ENCODE measurements around the gene PANK4.
A peak's percentile ranks its signal among the peaks of the same experiment; 100 is the strongest.

The PANK4 gene

GRCh38 chr1:2528016-2528415 lies 1.6 kb upstream of the PANK4 start:
- DNase-seq: no peak

- DNase-seq: no peak
Measured at GRCh38 chr1:2527556-2527860, 1.1 kb upstream of the PANK4 start.

- DNase-seq: peak; percentile 40
Measured at GRCh38 chr1:2526824-2527555, 594 bp upstream of the PANK4 start.

- DNase-seq: no peak
Measured at GRCh38 chr1:2525572-2525919, 850 bp downstream of the PANK4 start.

GRCh38 chr1:2523891-2524609 lies 2.3 kb downstream of the PANK4 start:
- DNase-seq: peak; percentile 69

GRCh38 chr1:2523191-2523890 lies 3.1 kb downstream of the PANK4 start:
- peak; percentile 6 for DNase-seq

- DNase-seq: no peak
Measured at GRCh38 chr1:2522230-2522629, 4.2 kb downstream of the PANK4 start.

GRCh38 chr1:2520806-2521205 lies 5.6 kb downstream of the PANK4 start:
- no peak for DNase-seq

GRCh38 chr1:2520206-2520605 lies 6.2 kb downstream of the PANK4 start:
- no peak for DNase-seq

- no peak for DNase-seq
Measured at GRCh38 chr1:2519729-2520128, 6.7 kb downstream of the PANK4 start.

GRCh38 chr1:2519029-2519685 lies 7.2 kb downstream of the PANK4 start:
- no peak for DNase-seq

GRCh38 chr1:2518528-2518927 lies 7.9 kb downstream of the PANK4 start:
- no peak for DNase-seq

GRCh38 chr1:2517966-2518365 lies 8.4 kb downstream of the PANK4 start:
- no peak for DNase-seq

- no peak for DNase-seq
Measured at GRCh38 chr1:2516946-2517345, 9.4 kb downstream of the PANK4 start.

- DNase-seq: no peak
Measured at GRCh38 chr1:2516124-2516523, 10.3 kb downstream of the PANK4 start.

- DNase-seq: no peak
Measured at GRCh38 chr1:2515763-2516080, 10.7 kb downstream of the PANK4 start.

GRCh38 chr1:2514863-2515762 lies 11.3 kb downstream of the PANK4 start:
- DNase-seq: no peak

GRCh38 chr1:2513939-2514652 lies 12.3 kb downstream of the PANK4 start:
- no peak for DNase-seq

- DNase-seq: no peak
Measured at GRCh38 chr1:2512862-2513421, 13.5 kb downstream of the PANK4 start.

GRCh38 chr1:2510366-2511155 lies 15.8 kb downstream of the PANK4 start:
- no peak for DNase-seq

- DNase-seq: no peak
Measured at GRCh38 chr1:2509589-2509988, 16.8 kb downstream of the PANK4 start.

Data from CD4-positive, alpha-beta T cell treated with Interleukin-4 for 4 hours (primary cell).